ENCODE results near the gene C11orf68. TPM values are rescaled to one million over a fixed set of nuclear protein-coding genes. Genes with fewer than 3 reads are reported as not detected.

C11orf68 gene
- total and polyA plus RNA-seq, 10 donors = 22.0 to 44.9 (median 33.2) TPM

DNA sequence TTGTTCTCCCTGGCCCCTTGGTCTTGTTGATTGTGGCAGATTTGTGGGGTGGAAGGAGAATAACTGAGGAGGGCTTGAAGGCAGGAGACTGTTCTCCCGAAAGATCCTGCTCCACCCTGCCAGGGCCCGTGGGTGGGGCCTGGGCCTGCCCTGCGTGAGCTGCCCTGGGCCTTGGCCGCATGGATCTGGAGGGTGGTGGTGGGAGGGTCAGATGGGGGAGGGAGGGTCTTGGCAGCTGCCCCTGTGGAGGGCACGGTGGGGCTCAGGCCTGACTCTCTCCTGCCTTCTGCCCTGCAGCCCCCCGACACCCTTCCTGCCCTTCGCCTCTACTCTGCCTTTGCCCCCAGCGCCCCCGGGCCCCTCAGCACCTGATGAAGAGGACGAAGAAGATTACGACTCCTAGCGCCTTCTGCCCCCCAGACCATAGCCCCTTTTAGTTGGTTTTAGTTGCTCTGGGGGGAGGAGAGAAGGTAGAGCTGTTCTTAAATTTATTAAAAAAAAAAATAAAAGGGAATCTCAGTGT, 2.2 kb upstream of the C11orf68 start:
- Histone ChIP-seq H3K4me3 (peak overlapping the region in 3 of 8 donors; percentile 96 to 100 (median 96)), H3K27ac (peak overlapping the region in 1 of 8 donors; percentile 98), H3K4me1 (peaks cover 32 to 63% (median 39%) of the 10 kb centered on the region in 6 donors), H3K36me3 (peaks cover 0 to 66% (median 19%) of the 10 kb centered on the region in 6 donors), H3K9me3 (no peaks in the 10 kb centered on the region), H3K27me3 (replicated peaks in 1 of 7) (no peaks in the 10 kb centered on the region)
- WGBS, 5 donors = 89 to 92% (median 89%) methylated on average over 11 to 12 of the region's 12 CpGs
- intact Hi-C loops (cut with DNase I; ENCODE audit: low total_unique reads) = no loop called here
- DNase-seq = no peak
- TF ChIP-seq CTCF (IDR thresholded peaks at IDR 0.05 in 8 of 11, conservative IDR thresholded peaks at IDR 0.05 in 3 of 11) (no peak), POLR2AphosphoS5 (IDR thresholded peaks at IDR 0.05) (no peak), POLR2A (IDR thresholded peaks at IDR 0.05) (no peak)

GRCh38 chr11:65920372-65920802, 1.5 kb upstream of the C11orf68 start:
- peak; percentile 87 for DNase-seq
- Histone ChIP-seq H3K4me3 (peak overlapping the region; percentile 83 to 100 (median 96)), H3K27me3 (replicated peaks in 1 of 7) (no peaks in the 10 kb centered on the region), H3K4me1 (peaks cover 40 to 70% (median 46%) of the 10 kb centered on the region in 6 donors), H3K9me3 (no peaks in the 10 kb centered on the region), H3K36me3 (peaks cover 0 to 64% (median 19%) of the 10 kb centered on the region in 6 donors), H3K27ac (peak overlapping the region; percentile 76 to 98 (median 96))
- no peak for TF ChIP-seq POLR2A (IDR thresholded peaks at IDR 0.05)
- intact Hi-C loops (cut with DNase I; ENCODE audit: low total_unique reads) = no loop called here
- 61 to 80% (median 68%) methylated on average over 12 to 15 of the region's 15 CpGs for WGBS, 5 donors

DNA sequence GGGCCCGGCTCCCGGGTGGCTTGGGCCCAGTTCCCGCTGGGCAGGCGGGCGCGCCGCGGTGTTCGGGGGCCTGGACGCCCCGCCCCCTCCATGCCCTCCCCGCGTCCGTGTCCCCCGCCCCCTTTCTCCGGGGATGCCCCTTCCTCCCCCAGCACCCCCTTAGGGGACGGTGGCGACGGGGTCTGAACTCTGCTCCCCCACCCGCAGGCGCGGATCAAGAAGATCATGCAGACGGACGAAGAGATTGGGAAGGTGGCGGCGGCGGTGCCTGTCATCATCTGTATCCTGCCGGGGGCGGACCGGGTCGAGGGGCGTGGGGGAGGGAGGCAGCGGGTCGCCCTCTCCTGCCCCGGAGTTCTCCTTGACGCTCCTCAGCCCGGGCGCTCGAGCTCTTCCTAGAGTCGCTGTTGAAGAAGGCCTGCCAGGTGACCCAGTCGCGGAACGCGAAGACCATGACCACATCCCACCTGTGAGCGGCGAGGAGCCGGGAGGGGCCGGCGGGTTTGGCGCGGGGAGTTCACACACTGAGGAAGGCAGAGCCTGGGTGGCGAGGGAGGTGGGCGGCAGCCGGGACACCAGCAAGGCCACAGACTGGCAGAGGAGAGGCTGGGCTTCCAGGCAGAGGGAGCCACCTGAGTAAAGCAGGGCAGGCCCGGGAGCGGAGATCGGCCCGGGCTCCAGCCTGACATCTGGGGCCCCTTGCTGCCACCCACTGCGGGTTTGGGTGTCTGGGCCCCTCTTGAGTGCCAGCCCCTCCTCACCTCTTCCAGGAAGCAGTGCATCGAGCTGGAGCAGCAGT, 910 bp upstream of the C11orf68 start:
- peak overlapping the region; percentile 83 to 100 (median 96) for H3K4me3 ChIP-seq
- WGBS, 5 donors = 0 to 1% (median 1%) methylated on average over 17 to 60 of the region's 60 CpGs
- peak overlapping the region; percentile 76 to 98 (median 96) for H3K27ac ChIP-seq
- H3K4me1 ChIP-seq = peaks cover 45 to 77% (median 52%) of the 10 kb centered on the region in 6 donors
- H3K9me3 ChIP-seq = no peaks in the 10 kb centered on the region
- no peaks in the 10 kb centered on the region for H3K27me3 ChIP-seq (replicated peaks in 1 of 7)
- DNase-seq = peak; percentile 94
- peak in 1 of 3 donors; percentile 0 for TF ChIP-seq POLR2AphosphoS5 (IDR thresholded peaks at IDR 0.05)
- no peak for TF ChIP-seq CTCF (IDR thresholded peaks at IDR 0.05 in 8 of 11, conservative IDR thresholded peaks at IDR 0.05 in 3 of 11)
- intact Hi-C loops (cut with DNase I; ENCODE audit: low total_unique reads) = no loop called here
- H3K36me3 ChIP-seq = peaks cover 0 to 58% (median 19%) of the 10 kb centered on the region in 6 donors

DNA sequence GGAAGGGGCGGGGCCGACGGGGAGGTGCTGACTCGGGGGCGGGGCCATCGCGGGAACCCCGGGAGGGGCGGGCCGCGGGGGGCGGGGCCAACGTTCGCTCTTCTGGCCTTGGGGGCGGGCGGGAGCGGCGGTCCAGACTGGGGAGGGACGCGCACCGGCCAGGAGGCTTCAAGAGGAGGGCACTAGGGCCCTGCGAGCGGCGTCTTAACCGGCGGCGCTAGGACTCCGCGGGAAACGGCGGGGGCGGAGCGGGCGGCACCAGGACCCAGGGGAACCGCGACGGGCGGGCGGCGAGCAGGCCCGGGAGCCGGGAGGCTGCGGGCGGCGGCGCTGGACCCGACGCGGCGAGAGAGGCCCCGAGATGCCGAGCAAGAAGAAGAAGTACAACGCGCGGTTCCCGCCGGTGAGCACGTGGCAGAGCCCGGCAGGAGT, 295 bp upstream of the C11orf68 start, which contains the start of gene DRAP1:
TSS of gene DRAP1 (plus strand) at position 286 of the 432 bp plus-strand sequence. CDS start at position 362, 76 bp downstream.
- Histone ChIP-seq H3K27ac (peak within 1 kb of the TSS; percentile 91 to 98 (median 96)), H3K4me3 (peak within 1 kb of the TSS; percentile 85 to 100 (median 96)), H3K4me1 (peaks cover 45 to 81% (median 54%) of the 10 kb centered on the region in 6 donors), H3K27me3 (replicated peaks in 1 of 7) (no peaks in the 10 kb centered on the region), H3K36me3 (peaks cover 0 to 52% (median 19%) of the 10 kb centered on the region in 6 donors), H3K9me3 (no peaks in the 10 kb centered on the region)
- peak in 1 of 3 donors; percentile 82 for TF ChIP-seq POLR2A (IDR thresholded peaks at IDR 0.05)
- TF ChIP-seq CTCF (IDR thresholded peaks at IDR 0.05 in 8 of 11, conservative IDR thresholded peaks at IDR 0.05 in 3 of 11) = peak in 3 of 11 experiments; percentile 23 to 44 (median 40)
- TF ChIP-seq POLR2AphosphoS5 (IDR thresholded peaks at IDR 0.05) = peak; percentile 84 to 91 (median 87)
- intact Hi-C loops (cut with DNase I; ENCODE audit: low total_unique reads) = no loop called here
- peak; percentile 100 for DNase-seq
- 0 to 1% (median 1%) methylated on average over 24 to 59 of the region's 59 CpGs; no CpG with 5 or more reads in 1 of the 5 donors for WGBS, 5 donors
